ENCODE results near the gene ZNF277.

Gene ZNF277

GRCh38 chr7:112338786-112339185, 132.3 kb downstream of the ZNF277 start:
- Histone ChIP-seq H3K9me3 (ENCODE audit: control insufficient read depth in 1 of 2, low read length in 2 of 2) (no peaks in the 10 kb centered on the region), H3K4me3 (ENCODE audit: low read depth in 1 of 2, low read length in 2 of 2) (no peak overlapping the region), H3K27ac (ENCODE audit: low read length) (no peak overlapping the region), H3K4me1 (ENCODE audit: control insufficient read depth in 1 of 2, insufficient read depth in 2 of 2, low read length in 2 of 2) (no peaks in the 10 kb centered on the region), H3K27me3 (ENCODE audit: low read depth, low read length) (no peaks in the 10 kb centered on the region), H3K36me3 (ENCODE audit: control insufficient read depth in 1 of 2, insufficient read depth in 2 of 2, low read length in 2 of 2) (peaks cover 16 to 22% of the 10 kb centered on the region in 2 donors)

GRCh38 chr7:112341464-112341863, 135.0 kb downstream of the ZNF277 start:
- no peaks in the 10 kb centered on the region for H3K9me3 ChIP-seq (ENCODE audit: control insufficient read depth in 1 of 2, low read length in 2 of 2)
- H3K4me3 ChIP-seq (ENCODE audit: low read depth in 1 of 2, low read length in 2 of 2): no peak overlapping the region
- H3K4me1 ChIP-seq (ENCODE audit: control insufficient read depth in 1 of 2, insufficient read depth in 2 of 2, low read length in 2 of 2): peaks cover 0 to 1% of the 10 kb centered on the region in 2 donors
- no peak overlapping the region for H3K27ac ChIP-seq (ENCODE audit: low read length)
- H3K27me3 ChIP-seq (ENCODE audit: low read depth, low read length): no peaks in the 10 kb centered on the region
- H3K36me3 ChIP-seq (ENCODE audit: control insufficient read depth in 1 of 2, insufficient read depth in 2 of 2, low read length in 2 of 2): peaks cover 16 to 22% of the 10 kb centered on the region in 2 donors

DNA sequence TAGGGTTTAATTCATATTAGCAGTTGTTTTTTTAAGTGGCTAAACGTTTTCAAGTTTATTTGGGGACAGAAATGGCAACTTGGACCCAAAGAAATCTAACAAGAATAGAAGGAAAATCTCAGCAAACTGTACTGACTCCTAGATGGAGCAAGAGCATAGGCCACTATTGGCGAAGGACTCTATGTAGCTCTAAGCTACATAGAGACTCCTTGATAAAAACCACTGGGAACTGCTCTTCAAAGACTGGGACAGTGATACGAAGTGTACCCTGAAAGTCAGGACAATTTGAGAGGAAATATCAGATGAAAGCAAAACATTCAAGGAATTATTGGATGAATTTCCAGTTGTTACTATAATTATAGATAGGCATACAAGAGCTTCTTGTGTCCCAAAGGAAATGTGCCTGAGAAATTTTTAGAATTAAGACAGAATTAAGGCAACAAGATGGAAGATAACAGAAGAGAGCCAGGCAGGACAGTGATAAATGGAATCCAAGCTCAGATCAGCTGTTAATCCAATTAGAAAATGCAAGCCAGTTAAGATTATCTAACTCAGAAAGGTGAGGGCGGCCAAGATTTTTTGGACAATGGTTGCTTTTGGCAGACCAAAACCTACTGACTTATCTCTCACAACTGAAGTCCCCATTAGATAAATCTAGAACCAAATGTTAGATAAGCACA, 140.0 kb downstream of the ZNF277 start:
- peaks cover 16 to 18% of the 10 kb centered on the region in 2 donors for H3K36me3 ChIP-seq (ENCODE audit: control insufficient read depth in 1 of 2, insufficient read depth in 2 of 2, low read length in 2 of 2)
- no peak overlapping the region for H3K4me3 ChIP-seq (ENCODE audit: low read depth in 1 of 2, low read length in 2 of 2)
- H3K9me3 ChIP-seq (ENCODE audit: control insufficient read depth in 1 of 2, low read length in 2 of 2): no peaks in the 10 kb centered on the region
- H3K27me3 ChIP-seq (ENCODE audit: low read depth, low read length): no peaks in the 10 kb centered on the region
- H3K27ac ChIP-seq (ENCODE audit: low read length): no peak overlapping the region
- peaks cover 0 to 29% of the 10 kb centered on the region in 2 donors for H3K4me1 ChIP-seq (ENCODE audit: control insufficient read depth in 1 of 2, insufficient read depth in 2 of 2, low read length in 2 of 2)

GRCh38 chr7:112347088-112347487, 140.6 kb downstream of the ZNF277 start:
- Histone ChIP-seq H3K27me3 (ENCODE audit: low read depth, low read length) (no peaks in the 10 kb centered on the region), H3K27ac (ENCODE audit: low read length) (no peak overlapping the region), H3K36me3 (ENCODE audit: control insufficient read depth in 1 of 2, insufficient read depth in 2 of 2, low read length in 2 of 2) (peaks cover 13 to 14% of the 10 kb centered on the region in 2 donors), H3K9me3 (ENCODE audit: control insufficient read depth in 1 of 2, low read length in 2 of 2) (no peaks in the 10 kb centered on the region), H3K4me1 (ENCODE audit: control insufficient read depth in 1 of 2, insufficient read depth in 2 of 2, low read length in 2 of 2) (peaks cover 0 to 29% of the 10 kb centered on the region in 2 donors), H3K4me3 (ENCODE audit: low read depth in 1 of 2, low read length in 2 of 2) (no peak overlapping the region)

DNA sequence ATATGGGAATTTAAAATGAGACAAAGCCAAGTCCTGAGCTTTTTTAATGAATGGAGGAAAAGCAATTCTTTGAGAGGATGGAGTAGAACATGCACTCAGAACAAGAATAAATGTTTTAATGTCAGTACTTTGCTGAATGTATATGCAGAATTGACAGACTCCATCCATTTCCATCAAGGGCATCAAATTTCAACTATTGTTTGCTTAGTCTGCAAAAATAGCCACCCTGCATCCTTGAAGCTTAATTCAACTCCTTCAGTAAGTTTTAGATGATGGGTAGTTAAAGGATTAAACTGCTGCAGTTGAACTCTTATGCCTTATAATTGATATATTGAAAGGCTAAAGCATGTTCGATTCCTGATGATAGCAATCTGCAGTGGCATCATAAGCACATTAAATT, 144.1 kb downstream of the ZNF277 start:
- H3K27me3 ChIP-seq (ENCODE audit: low read depth, low read length): no peaks in the 10 kb centered on the region
- H3K36me3 ChIP-seq (ENCODE audit: control insufficient read depth in 1 of 2, insufficient read depth in 2 of 2, low read length in 2 of 2): no peaks in the 10 kb centered on the region
- H3K4me3 ChIP-seq (ENCODE audit: low read depth in 1 of 2, low read length in 2 of 2): no peak overlapping the region
- H3K9me3 ChIP-seq (ENCODE audit: control insufficient read depth in 1 of 2, low read length in 2 of 2): no peaks in the 10 kb centered on the region
- peaks cover 0 to 29% of the 10 kb centered on the region in 2 donors for H3K4me1 ChIP-seq (ENCODE audit: control insufficient read depth in 1 of 2, insufficient read depth in 2 of 2, low read length in 2 of 2)
- no peak overlapping the region for H3K27ac ChIP-seq (ENCODE audit: low read length)

DNA sequence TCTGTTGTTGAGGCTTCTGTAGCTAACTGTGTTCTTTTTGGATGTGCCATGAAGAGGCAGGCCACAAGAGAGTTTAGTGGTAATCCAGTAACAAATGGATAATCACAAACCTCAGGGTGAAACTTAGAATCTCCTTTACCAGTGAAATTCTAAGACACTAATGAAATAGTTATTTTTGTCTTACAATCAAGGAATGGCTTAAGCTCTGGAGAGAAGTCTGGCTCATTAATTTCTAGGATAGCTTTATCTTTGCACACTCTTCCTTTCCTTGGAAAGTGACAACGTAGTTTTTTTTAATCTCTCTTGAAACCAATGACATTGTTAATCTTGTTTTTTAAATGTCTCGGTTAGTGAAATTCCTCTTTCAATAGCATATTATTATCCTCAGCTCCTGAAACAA, 150.1 kb downstream of the ZNF277 start:
- Histone ChIP-seq H3K4me3 (ENCODE audit: low read depth in 1 of 2, low read length in 2 of 2) (no peak overlapping the region), H3K36me3 (ENCODE audit: control insufficient read depth in 1 of 2, insufficient read depth in 2 of 2, low read length in 2 of 2) (no peaks in the 10 kb centered on the region)

GRCh38 chr7:112357136-112357535, 150.6 kb downstream of the ZNF277 start:
- H3K36me3 ChIP-seq (ENCODE audit: control insufficient read depth in 1 of 2, insufficient read depth in 2 of 2, low read length in 2 of 2): no peaks in the 10 kb centered on the region
- no peaks in the 10 kb centered on the region for H3K9me3 ChIP-seq (ENCODE audit: control insufficient read depth in 1 of 2, low read length in 2 of 2)
- H3K27ac ChIP-seq (ENCODE audit: low read length): no peak overlapping the region
- peaks cover 0 to 6% of the 10 kb centered on the region in 2 donors for H3K4me1 ChIP-seq (ENCODE audit: control insufficient read depth in 1 of 2, insufficient read depth in 2 of 2, low read length in 2 of 2)
- no peaks in the 10 kb centered on the region for H3K27me3 ChIP-seq (ENCODE audit: low read depth, low read length)
- H3K4me3 ChIP-seq (ENCODE audit: low read depth in 1 of 2, low read length in 2 of 2): no peak overlapping the region

More for the DNA sequence above, 150.1 kb downstream of the ZNF277 start:
- H3K9me3 ChIP-seq (ENCODE audit: control insufficient read depth in 1 of 2, low read length in 2 of 2): no peaks in the 10 kb centered on the region
- peaks cover 0 to 6% of the 10 kb centered on the region in 2 donors for H3K4me1 ChIP-seq (ENCODE audit: control insufficient read depth in 1 of 2, insufficient read depth in 2 of 2, low read length in 2 of 2)
- no peaks in the 10 kb centered on the region for H3K27me3 ChIP-seq (ENCODE audit: low read depth, low read length)
- no peak overlapping the region for H3K27ac ChIP-seq (ENCODE audit: low read length)

GRCh38 chr7:112358513-112358912, 152.0 kb downstream of the ZNF277 start:
- Histone ChIP-seq H3K27ac (ENCODE audit: low read length) (no peak overlapping the region), H3K4me1 (ENCODE audit: control insufficient read depth in 1 of 2, insufficient read depth in 2 of 2, low read length in 2 of 2) (peaks cover 0 to 6% of the 10 kb centered on the region in 2 donors), H3K36me3 (ENCODE audit: control insufficient read depth in 1 of 2, insufficient read depth in 2 of 2, low read length in 2 of 2) (no peaks in the 10 kb centered on the region), H3K27me3 (ENCODE audit: low read depth, low read length) (no peaks in the 10 kb centered on the region), H3K9me3 (ENCODE audit: control insufficient read depth in 1 of 2, low read length in 2 of 2) (no peaks in the 10 kb centered on the region), H3K4me3 (ENCODE audit: low read depth in 1 of 2, low read length in 2 of 2) (no peak overlapping the region)

DNA sequence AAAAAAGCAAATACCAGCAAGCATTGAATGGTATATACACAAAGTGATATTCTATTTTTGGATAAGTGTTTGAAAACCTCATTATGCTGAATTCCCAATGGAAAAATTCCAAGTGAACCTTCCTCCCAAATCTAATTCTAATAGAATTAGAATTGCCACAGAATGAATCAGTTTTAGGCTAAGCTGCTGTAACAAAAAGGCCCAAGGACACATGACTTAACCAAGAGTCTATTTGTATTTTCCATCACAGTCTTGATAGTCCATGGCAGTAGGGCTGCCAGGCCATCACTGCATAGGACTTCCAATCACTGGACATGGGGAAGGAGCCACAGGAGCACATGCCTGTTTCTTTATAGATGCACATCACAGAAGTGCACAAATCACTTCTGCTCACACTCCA, 152.6 kb downstream of the ZNF277 start:
- Histone ChIP-seq H3K27me3 (ENCODE audit: low read depth, low read length) (no peaks in the 10 kb centered on the region), H3K9me3 (ENCODE audit: control insufficient read depth in 1 of 2, low read length in 2 of 2) (no peaks in the 10 kb centered on the region), H3K27ac (ENCODE audit: low read length) (no peak overlapping the region), H3K36me3 (ENCODE audit: control insufficient read depth in 1 of 2, insufficient read depth in 2 of 2, low read length in 2 of 2) (no peaks in the 10 kb centered on the region), H3K4me1 (ENCODE audit: control insufficient read depth in 1 of 2, insufficient read depth in 2 of 2, low read length in 2 of 2) (peaks cover 0 to 6% of the 10 kb centered on the region in 2 donors), H3K4me3 (ENCODE audit: low read depth in 1 of 2, low read length in 2 of 2) (no peak overlapping the region)

DNA sequence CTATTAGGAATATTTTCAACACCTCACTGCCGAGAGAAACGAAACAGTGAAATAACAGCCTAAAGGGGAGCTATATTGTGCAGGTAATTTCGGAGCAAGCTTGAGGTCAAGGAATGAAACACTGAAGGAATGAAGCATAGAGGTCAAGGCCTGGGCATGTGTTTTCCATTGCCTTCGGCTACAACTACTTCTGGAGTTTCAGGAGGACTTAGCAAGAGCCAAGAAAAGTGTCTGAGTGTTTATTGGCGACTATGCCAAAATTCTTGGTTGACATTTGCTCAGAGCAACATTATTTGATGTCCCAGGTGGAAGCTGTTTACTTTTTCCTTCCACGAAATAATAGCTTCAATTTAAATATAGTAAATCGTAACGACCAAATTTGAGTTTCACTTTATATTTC, 154.2 kb downstream of the ZNF277 start:
- Histone ChIP-seq H3K27ac (ENCODE audit: low read length) (no peak overlapping the region), H3K27me3 (ENCODE audit: low read depth, low read length) (no peaks in the 10 kb centered on the region), H3K4me1 (ENCODE audit: control insufficient read depth in 1 of 2, insufficient read depth in 2 of 2, low read length in 2 of 2) (peaks cover 0 to 6% of the 10 kb centered on the region in 2 donors), H3K36me3 (ENCODE audit: control insufficient read depth in 1 of 2, insufficient read depth in 2 of 2, low read length in 2 of 2) (no peaks in the 10 kb centered on the region), H3K9me3 (ENCODE audit: control insufficient read depth in 1 of 2, low read length in 2 of 2) (no peaks in the 10 kb centered on the region), H3K4me3 (ENCODE audit: low read depth in 1 of 2, low read length in 2 of 2) (no peak overlapping the region)

DNA sequence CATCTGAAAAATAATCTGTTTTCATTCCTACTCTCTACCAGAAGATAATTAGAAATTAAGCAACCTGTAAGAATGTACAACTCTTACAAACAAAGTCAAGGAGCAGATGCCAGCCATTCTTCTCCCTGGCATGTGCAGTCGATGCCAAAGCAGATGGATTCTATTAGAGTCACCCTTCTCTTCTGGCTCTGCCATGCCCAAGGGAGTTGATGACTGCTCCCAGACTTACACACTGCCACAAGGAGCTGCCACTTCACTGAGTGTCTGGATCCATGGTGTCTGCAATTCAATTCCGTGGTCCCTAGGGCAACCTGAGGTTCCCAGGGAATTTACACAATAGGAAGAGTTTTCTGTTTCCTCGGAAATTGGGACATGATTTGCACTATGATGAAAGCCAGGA, 154.7 kb downstream of the ZNF277 start:
- H3K27me3 ChIP-seq (ENCODE audit: low read depth, low read length): no peaks in the 10 kb centered on the region
- no peaks in the 10 kb centered on the region for H3K9me3 ChIP-seq (ENCODE audit: control insufficient read depth in 1 of 2, low read length in 2 of 2)
- no peak overlapping the region for H3K27ac ChIP-seq (ENCODE audit: low read length)
- peaks cover 0 to 6% of the 10 kb centered on the region in 2 donors for H3K4me1 ChIP-seq (ENCODE audit: control insufficient read depth in 1 of 2, insufficient read depth in 2 of 2, low read length in 2 of 2)
- no peaks in the 10 kb centered on the region for H3K36me3 ChIP-seq (ENCODE audit: control insufficient read depth in 1 of 2, insufficient read depth in 2 of 2, low read length in 2 of 2)
- no peak overlapping the region for H3K4me3 ChIP-seq (ENCODE audit: low read depth in 1 of 2, low read length in 2 of 2)

Data from muscle layer of duodenum (tissue), 2 donors.